ENCODE measurements around the gene IL1RN. TPM values are rescaled to one million over a fixed set of nuclear protein-coding genes. Genes with fewer than 3 reads are reported as not detected.
A peak's percentile ranks its signal among the peaks of the same experiment; 100 is the strongest.

IL1RN gene
- polyA plus RNA-seq, 3 donors = 89.9 to 109 (median 92.0) TPM

DNA sequence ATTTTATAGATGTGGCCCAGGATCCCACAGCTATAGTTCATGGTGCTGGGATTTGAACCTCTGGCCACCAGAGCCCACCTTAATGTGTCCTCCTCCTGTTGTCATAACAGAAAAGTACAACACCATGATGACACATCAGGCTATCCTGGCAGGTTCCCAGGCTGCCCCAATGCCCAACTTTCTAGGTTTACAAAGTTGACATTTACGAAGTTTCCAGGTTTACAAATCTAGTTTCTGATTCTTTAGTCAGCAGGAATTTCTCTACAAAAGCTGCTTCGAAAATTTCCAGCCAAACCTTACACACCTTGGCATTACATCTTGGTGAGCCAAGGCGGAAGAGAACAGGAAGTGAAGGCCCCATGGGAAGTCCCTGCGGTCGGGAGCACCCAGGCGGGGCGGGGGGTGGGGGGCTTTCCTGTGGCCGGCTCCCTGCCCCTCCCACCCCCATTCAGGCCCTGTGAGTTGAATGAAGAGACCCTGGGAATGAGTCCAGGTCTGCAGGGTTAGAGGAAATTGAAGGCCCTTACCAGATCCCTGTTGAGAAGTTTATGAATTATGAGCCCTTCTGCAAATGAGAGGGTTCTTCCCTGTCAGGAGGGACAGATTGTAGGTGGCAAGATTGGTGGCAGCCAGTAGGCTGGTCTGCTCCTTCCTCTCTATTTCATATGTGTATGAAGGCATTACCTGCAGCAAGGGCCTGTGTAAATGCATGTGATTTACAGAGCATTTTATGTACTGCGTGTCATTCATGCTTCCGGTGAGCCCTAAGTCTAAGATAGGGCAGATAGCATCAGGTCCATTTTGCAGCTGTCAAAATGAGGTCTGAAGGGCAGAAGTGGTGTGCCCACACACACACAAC, 11.1 kb upstream of the IL1RN start:
- no peaks in the 10 kb centered on the region for H3K27me3 ChIP-seq (ENCODE audit: control insufficient read depth in 2 of 2, insufficient read depth in 2 of 2, low read length in 2 of 2)
- TF ChIP-seq, protein P1, sequence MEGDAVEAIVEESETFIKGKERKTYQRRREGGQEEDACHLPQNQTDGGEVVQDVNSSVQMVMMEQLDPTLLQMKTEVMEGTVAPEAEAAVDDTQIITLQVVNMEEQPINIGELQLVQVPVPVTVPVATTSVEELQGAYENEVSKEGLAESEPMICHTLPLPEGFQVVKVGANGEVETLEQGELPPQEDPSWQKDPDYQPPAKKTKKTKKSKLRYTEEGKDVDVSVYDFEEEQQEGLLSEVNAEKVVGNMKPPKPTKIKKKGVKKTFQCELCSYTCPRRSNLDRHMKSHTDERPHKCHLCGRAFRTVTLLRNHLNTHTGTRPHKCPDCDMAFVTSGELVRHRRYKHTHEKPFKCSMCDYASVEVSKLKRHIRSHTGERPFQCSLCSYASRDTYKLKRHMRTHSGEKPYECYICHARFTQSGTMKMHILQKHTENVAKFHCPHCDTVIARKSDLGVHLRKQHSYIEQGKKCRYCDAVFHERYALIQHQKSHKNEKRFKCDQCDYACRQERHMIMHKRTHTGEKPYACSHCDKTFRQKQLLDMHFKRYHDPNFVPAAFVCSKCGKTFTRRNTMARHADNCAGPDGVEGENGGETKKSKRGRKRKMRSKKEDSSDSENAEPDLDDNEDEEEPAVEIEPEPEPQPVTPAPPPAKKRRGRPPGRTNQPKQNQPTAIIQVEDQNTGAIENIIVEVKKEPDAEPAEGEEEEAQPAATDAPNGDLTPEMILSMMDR (IDR thresholded peaks at IDR 0.05) = no peak
- no peak overlapping the region for H2AFZ ChIP-seq (ENCODE audit: insufficient read depth, low read depth, low read length, poor library complexity, severe bottlenecking)
- WGBS (ENCODE audit: insufficient coverage) = 57% methylated on average over 3 of the region's 10 CpGs
- peak in 2 of 3 donors; percentile 58 to 94 for DNase-seq
- H3K4me1 ChIP-seq (ENCODE audit: control insufficient read depth in 1 of 2, insufficient read depth in 2 of 2, low read length in 2 of 2) = peaks cover 69 to 78% of the 10 kb centered on the region in 2 donors
- Mint-ChIP-seq H3K27ac (peak overlapping the region in 6 of 7 donors; percentile 17 to 79 (median 76)), H3K4me1 (peaks cover 19% of the 10 kb centered on the region), H3K9me3 (peaks cover 3 to 9% (median 3%) of the 10 kb centered on the region in 7 donors), H3K4me3 (peak overlapping the region; percentile 15 to 17), H3K36me3 (peaks cover 0 to under 1% of the 10 kb centered on the region in 2 donors), H3K27me3 (ENCODE audit: low read depth in 3 of 3) (peaks cover 0 to 2% (median 0%) of the 10 kb centered on the region in 3 donors)
- intact Hi-C loops (cut with micrococcal nuclease) = no loop called here
- peak overlapping the region in 1 of 3 experiments; percentile 22 for H3K4me3 ChIP-seq (replicated peaks in 1 of 3; ENCODE audit: low read depth in 2 of 3, low read length in 3 of 3)
- no peaks in the 10 kb centered on the region for H3K9me3 ChIP-seq (replicated peaks in 1 of 2; ENCODE audit: control insufficient read depth in 1 of 2, insufficient read depth in 1 of 2, low read length in 2 of 2)
- H3K27ac ChIP-seq (ENCODE audit: low read depth in 1 of 2, low read length in 2 of 2) = peak overlapping the region in 1 of 2 donors; percentile 55
- no peaks in the 10 kb centered on the region for H3K36me3 ChIP-seq (replicated peaks in 1 of 2; ENCODE audit: control insufficient read depth in 1 of 2, insufficient read depth in 2 of 2, low read length in 2 of 2)
- H4K20me1 ChIP-seq (ENCODE audit: insufficient read depth, low read length) = no peaks in the 10 kb centered on the region
- no peaks in the 10 kb centered on the region for H3K79me2 ChIP-seq (ENCODE audit: insufficient read depth, low read length)
- H3K9ac ChIP-seq (ENCODE audit: insufficient read depth, low read length, poor library complexity, severe bottlenecking) = no peak overlapping the region
- peak overlapping the region; percentile 30 for H3K4me2 ChIP-seq (replicated peaks; ENCODE audit: extremely low read depth, low read length, poor library complexity, severe bottlenecking)

DNA sequence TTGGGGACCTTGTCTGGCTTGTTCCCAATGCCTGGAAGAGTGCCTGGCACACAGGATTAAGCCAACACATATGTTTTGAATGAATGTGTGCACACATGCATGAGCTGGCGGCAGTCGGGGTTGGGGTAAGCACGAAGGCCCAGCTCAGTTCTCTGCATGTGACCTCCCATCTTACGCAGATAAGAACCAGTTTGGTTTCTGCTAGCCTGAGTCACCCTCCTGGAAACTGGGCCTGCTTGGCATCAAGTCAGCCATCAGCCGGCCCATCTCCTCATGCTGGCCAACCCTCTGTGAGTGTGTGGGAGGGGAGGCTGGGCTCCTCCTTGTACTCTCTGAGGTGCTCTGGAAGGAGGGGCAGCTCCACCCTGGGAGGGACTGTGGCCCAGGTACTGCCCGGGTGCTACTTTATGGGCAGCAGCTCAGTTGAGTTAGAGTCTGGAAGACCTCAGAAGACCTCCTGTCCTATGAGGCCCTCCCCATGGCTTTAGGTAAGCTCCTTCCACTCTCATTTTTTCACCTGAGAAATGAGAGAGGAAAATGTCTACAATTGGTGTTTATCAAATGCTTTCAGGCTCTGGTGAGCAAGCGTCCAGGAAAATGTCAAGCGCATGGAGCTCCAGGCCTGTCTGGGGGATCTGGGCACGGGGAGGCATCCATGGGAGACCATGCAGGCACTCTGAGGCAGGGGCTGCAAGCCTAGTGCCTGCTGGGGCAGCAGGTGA, 9.7 kb upstream of the IL1RN start:
- Histone ChIP-seq H3K79me2 (ENCODE audit: insufficient read depth, low read length) (no peaks in the 10 kb centered on the region), H3K4me1 (ENCODE audit: control insufficient read depth in 1 of 2, insufficient read depth in 2 of 2, low read length in 2 of 2) (peaks cover 69 to 78% of the 10 kb centered on the region in 2 donors), H4K20me1 (ENCODE audit: insufficient read depth, low read length) (no peaks in the 10 kb centered on the region), H3K9me3 (replicated peaks in 1 of 2; ENCODE audit: control insufficient read depth in 1 of 2, insufficient read depth in 1 of 2, low read length in 2 of 2) (no peaks in the 10 kb centered on the region), H3K27ac (ENCODE audit: low read depth in 1 of 2, low read length in 2 of 2) (no peak overlapping the region), H3K36me3 (replicated peaks in 1 of 2; ENCODE audit: control insufficient read depth in 1 of 2, insufficient read depth in 2 of 2, low read length in 2 of 2) (no peaks in the 10 kb centered on the region), H3K9ac (ENCODE audit: insufficient read depth, low read length, poor library complexity, severe bottlenecking) (no peak overlapping the region), H2AFZ (ENCODE audit: insufficient read depth, low read depth, low read length, poor library complexity, severe bottlenecking) (no peak overlapping the region), H3K27me3 (ENCODE audit: control insufficient read depth in 2 of 2, insufficient read depth in 2 of 2, low read length in 2 of 2) (no peaks in the 10 kb centered on the region), H3K4me3 (replicated peaks in 1 of 3; ENCODE audit: low read depth in 2 of 3, low read length in 3 of 3) (no peak overlapping the region), H3K4me2 (replicated peaks; ENCODE audit: extremely low read depth, low read length, poor library complexity, severe bottlenecking) (no peak overlapping the region)
- Mint-ChIP-seq H3K27me3 (ENCODE audit: low read depth in 3 of 3) (peaks cover 0 to 2% (median 0%) of the 10 kb centered on the region in 3 donors), H3K4me1 (peaks cover 32% of the 10 kb centered on the region), H3K4me3 (no peak overlapping the region), H3K27ac (peak overlapping the region in 1 of 7 donors; percentile 33), H3K9me3 (peaks cover 3 to 9% (median 3%) of the 10 kb centered on the region in 7 donors), H3K36me3 (peaks cover 0 to 4% of the 10 kb centered on the region in 2 donors)
- TF ChIP-seq, protein P1 (IDR thresholded peaks at IDR 0.05) = no peak
- 93% methylated on average over 8 of the region's 9 CpGs for WGBS (ENCODE audit: insufficient coverage)
- intact Hi-C loops (cut with micrococcal nuclease) = no loop called here
- DNase-seq = peak in 1 of 3 donors; percentile 49
